A673 (cell line): ENCODE results near the gene CPEB4.

Experiments
- CTCF ChIP-seq: fragments of 300-800, 200-600 bp; sonication (generic); conservative IDR thresholded peaks from 2 replicates; pipeline ENCODE4 v1.5.1; 2017; ENCODE audit warnings: low read depth, mild to moderate bottlenecking, antibody characterized with exemption, low read length, moderate library complexity, mixed read lengths
- EZH2 ChIP-seq: fragments of 200-600 bp; sonication (generic); IDR thresholded peaks from 2 replicates; pipeline ENCODE4 v1.6.1; 2017; ENCODE audit warnings: borderline replicate concordance, low read depth, mild to moderate bottlenecking, mixed read lengths, antibody characterized with exemption, low read length; ENCODE audit not compliant: poor library complexity, severe bottlenecking

- TF ChIP-seq CTCF: no peak
- TF ChIP-seq EZH2: no peak
Measured at GRCh38 chr5:173941102-173941501, 53.0 kb downstream of the CPEB4 start.
